Measurements from ENCODE around the gene MARCO.
"Not testable (repeated sequence)": the region's sequence is repeated elsewhere in the genome, so short reads cannot be mapped to it uniquely, and the experiment has no call there.

MARCO gene

DNA sequence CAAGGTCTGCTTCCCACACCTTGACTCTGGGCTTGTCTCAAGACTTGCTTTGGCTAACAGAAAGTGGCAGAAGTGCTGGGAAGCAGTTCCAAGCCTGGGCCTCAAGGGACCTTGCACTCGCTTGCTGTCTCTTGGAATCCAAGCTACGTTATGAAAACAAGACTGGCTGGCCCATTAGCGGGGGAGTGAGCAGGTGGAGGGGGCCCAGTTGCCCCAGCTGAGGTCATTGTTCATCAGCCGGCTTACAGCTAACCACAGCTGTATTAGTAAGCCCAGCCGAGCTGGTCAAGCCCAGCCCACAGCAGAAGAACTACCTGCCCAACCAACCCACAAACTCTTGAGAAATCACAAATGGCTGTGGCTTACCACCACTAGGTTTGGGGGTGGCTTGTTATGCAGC lies 63.1 kb downstream of the MARCO start:
- no peak for DNase-seq (ENCODE audit: low read depth)

DNA sequence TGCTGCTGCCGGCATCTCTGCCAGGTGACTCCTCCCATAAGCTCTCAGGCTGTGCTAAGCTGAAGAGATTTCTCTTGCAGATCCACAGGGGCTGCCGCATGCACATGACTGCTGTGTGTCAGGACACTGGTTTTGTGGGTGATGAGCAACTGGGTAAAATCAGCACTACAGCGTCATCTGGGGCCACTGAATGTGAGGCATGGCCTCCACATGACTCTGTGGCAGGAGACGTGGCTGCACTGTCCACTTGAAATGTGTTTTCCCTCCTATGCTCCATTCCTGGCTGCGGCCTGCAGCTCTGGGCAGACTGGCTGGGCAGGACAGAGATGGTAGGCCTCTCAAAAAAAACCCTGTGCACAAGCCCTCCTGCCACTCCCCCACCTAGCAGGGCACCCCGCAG lies 63.6 kb downstream of the MARCO start:
- no peak for DNase-seq (ENCODE audit: low read depth)

- DNase-seq (ENCODE audit: low read depth), result no peak
Measured at GRCh38 chr2:119006441-119006840, 64.4 kb downstream of the MARCO start.

DNA sequence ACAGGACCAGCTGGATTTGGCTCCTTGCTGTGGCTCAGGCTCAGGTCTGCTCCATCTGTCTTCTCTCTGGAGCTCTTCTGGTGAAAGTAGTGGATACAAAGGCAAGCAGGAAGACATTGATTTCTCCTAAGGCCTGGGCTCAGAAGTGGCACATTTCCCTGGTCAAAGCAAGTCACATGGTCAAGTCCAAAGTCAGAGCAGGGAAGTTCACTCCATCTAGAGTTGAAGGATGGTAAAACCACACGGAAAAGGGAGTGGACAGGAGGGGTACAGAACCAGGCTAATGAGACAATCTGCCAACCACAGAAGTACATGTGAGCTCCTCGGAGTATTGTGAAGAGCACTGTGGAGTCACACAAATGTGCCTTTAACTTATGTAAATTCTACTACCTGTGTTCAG lies 66.1 kb downstream of the MARCO start:
- DNase-seq (ENCODE audit: low read depth), result no peak

- DNase-seq (ENCODE audit: low read depth), result no peak
Measured at GRCh38 chr2:119009110-119009509, 67.1 kb downstream of the MARCO start.

GRCh38 chr2:119010336-119010735 lies 68.3 kb downstream of the MARCO start:
- no peak for DNase-seq (ENCODE audit: low read depth)

GRCh38 chr2:119011162-119011909 lies 69.3 kb downstream of the MARCO start:
- DNase-seq (ENCODE audit: low read depth), result no peak

DNA sequence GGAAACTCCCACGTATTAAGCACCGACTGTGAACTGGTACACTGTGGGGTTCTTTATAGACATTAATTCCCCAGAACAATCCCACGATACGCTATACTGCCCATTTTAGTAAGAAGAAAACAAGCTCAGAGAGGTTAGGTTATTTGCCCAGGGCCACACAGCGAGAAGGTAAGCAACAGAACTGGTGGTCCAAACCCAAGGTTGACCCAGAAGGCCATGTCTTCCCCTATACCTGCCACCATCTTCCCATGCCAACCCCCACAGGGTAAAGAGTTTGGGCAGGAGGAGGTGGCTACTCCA lies 69.9 kb downstream of the MARCO start:
- DNase-seq (ENCODE audit: low read depth), result no peak

DNA sequence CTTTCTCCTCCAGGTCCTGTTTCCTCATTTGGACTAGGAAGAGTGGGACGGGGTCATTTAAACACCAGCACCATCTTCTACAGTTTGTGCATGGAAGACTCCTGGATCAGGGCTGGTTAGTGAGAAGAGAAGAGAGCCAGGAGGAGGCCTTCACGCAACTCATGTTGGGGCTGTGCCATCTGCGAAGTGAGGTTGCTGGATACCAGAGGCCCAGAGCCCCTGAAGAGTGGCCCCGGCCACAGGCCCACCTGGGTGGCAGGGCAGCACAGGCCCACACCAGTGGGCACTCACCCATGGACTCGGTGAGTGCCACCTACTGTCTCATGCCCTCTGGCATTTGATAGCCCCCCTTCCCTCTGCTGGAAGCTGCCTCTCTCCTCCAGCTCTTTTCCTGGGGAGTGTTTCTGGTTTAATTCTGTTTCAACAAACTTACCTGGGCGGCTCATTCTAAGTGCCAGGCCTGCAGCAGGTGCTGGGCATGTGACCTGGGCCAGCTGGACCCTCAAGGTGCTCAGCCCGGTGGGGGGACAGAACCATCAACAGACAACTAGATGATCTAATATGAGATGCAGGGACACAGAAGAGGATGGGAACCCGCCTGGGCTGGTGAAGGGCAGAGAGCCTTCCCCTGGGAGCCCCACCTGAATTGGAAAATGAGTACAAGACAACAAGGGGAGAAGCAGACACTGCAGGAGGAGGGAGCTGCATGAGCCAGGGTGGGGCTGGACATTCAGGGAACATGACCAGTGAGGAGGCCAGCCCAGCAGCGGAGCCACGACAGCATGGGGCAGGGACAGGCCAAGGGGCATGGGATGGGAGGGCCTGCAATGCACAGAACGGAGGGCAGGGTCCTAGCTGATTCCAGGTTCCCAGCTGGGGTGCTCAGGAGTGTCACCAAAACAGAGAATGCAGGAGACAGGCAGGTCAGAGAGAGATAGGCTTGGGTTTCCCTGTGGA lies 70.6 kb downstream of the MARCO start:
- DNase-seq (ENCODE audit: low read depth), result no peak

DNA sequence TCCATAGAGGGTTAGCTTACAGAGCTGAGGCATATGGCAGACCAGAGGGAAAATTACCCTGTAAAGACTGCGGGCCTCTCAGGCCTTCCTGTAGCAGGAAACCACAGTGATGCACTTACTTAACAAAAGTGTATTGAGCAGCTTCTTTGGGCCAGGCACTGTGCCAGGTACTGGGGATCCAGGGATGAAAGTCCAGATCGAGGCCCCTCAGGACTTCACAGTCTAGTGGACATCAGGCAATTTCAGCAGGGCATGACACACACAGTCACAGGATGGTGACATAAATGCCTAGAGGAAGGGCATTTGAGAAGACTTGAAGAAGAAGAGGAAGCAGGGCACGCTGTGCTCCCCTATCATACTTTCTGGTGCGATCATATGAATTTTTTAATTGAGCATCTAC lies 71.7 kb downstream of the MARCO start:
- DNase-seq (ENCODE audit: low read depth), result no peak

- DNase-seq (ENCODE audit: low read depth), result no peak
Measured at GRCh38 chr2:119015845-119016244, 73.9 kb downstream of the MARCO start.

DNA sequence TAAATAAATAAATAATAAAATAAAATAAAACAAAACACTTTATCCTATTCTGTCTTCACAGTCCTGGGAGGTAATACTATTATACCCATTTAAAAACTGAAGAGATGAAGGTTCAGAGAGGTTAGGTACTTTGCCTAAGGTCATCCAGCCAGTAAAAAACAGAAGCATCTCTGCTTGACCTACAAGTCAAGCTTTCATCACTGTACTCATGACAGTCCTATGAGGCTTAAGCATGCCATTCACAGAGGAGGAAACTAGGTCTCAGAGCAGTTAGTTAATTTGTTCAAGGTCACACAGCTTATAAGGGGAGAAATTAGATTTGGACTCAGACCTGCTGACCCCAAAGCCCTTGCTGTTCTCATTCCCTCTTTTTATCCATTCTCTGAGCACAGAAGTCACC lies 77.5 kb downstream of the MARCO start:
- no peak for DNase-seq (ENCODE audit: low read depth)

DNA sequence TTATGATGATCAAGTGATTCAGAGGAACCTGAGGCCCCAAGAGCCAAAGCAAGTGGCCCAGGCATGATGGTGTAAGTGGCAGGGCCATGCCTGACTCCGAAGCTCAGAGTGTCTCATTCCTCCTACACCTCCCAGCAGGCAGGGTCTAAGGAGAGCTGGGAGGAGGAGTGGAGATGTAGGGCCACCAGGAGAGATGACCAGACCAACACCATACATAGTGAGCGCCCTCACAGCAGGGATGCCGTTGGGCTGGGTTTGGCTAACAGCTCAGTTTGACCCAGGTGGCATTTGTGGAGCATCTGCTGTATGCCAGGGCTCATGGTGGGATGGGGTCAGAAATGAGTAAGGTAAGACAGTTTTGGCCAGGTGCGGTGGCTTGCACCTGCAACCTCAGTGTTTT lies 80.7 kb downstream of the MARCO start:
- no peak for DNase-seq (ENCODE audit: low read depth)

GRCh38 chr2:119023534-119023933 lies 81.5 kb downstream of the MARCO start:
- DNase-seq (ENCODE audit: low read depth), result no peak

GRCh38 chr2:119024152-119024551 lies 82.2 kb downstream of the MARCO start:
- DNase-seq (ENCODE audit: low read depth), result no peak

GRCh38 chr2:119024568-119024967 lies 82.6 kb downstream of the MARCO start:
- no peak for DNase-seq (ENCODE audit: low read depth)

- no peak for DNase-seq (ENCODE audit: low read depth)
Measured at GRCh38 chr2:119025013-119025412, 83.0 kb downstream of the MARCO start.

DNA sequence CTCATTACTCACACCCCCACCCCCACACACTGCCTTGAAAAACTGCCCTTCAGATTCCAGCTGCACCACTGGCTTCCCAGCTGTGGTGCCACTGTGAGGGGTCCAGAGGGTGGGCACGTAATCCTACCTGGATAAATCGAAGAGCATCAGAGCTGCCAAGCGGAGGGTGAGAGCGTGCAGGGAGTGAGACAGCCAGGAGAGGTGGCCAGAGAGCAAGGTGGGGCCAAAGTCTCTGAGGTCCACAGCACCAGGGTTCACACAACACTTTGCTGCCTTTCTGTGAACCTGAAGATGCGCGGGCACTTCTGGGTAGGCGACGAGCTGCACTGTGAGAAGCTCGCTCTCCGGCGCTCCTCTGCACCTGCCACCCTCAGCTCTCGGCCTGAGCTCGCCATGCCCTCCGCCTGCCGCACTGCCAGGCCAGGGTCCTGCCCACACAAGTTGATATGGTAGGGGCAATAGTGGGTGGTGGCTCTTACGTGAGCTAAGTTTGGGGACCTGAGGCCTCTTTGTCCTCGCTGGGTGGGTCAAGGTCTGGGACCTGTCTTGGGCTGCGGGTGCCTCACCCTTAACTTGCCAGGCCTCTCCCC lies 83.9 kb downstream of the MARCO start:
- DNase-seq (ENCODE audit: low read depth), result no peak

DNA sequence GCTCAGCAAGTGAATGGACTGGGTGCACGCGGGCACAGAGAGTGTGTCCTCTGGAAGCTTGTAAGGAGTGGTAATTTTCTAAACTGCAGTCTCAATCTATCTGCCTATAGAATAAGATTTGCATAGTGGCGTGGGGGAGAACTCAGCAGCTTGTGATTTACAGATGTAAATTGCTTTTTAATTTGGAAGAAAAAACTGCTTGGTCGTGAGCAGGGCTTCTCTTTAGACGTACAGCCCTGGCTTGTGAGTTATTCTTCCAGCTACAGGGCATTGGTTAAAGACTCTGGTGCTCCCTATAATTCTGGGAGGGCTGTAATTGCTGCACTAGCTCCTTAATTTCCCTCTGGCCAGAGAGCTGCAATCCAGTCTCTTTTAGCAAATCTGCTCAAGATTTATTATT lies 84.9 kb downstream of the MARCO start:
- DNase-seq (ENCODE audit: low read depth), result no peak

DNA sequence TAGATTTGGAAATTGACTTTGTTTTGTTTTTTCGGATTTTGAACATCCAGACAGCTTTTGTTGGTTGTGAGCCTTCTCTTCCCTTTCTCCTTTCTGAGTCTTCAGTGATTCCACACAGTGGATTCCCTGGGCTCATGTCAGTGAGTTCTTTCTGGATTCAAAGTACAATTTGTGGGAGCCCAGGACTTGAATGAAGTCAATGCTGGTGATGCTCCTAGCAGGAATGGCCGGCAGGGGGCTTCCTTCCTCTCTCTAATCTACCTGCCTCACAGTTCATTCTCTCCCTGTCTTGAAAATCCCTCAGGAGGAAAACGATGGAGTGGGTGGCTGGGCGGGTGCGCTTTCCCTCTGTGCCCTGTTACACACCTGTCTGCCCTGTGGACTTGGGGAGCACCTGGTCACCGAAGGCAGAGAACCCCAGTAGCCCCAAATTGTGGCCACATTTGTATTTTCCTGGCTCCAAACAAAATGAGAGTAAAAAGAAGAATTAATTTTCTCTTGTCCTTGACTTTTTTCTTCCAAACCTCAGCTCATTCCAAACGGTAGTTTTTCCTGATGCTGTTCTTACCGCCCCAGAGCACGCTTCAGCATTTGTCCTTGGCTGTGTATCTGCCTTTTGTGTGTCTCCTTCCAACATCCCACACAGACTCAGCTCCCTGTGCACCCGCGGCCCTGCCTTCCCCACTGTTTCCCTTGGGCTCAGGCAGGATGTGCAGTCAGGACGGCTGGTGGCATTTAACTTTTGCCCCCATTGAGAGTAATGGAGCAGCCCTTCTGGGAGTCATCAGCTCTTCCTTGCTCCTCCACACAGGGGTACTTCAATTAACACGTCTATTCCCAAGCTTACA lies 86.6 kb downstream of the MARCO start:
- DNase-seq (ENCODE audit: low read depth), result no peak

- no peak for DNase-seq (ENCODE audit: low read depth)
Measured at GRCh38 chr2:119029297-119029696, 87.3 kb downstream of the MARCO start.

GRCh38 chr2:119037922-119038321 lies 95.9 kb downstream of the MARCO start:
- DNase-seq (ENCODE audit: low read depth), result not testable (repeated sequence)

All from CMK (cell line).